ENCODE results near the gene MRPS10. TPM values are rescaled to one million over a fixed set of nuclear protein-coding genes. Genes with fewer than 3 reads are reported as not detected.

MRPS10 gene
- total and polyA plus RNA-seq, 10 of the 15 experiments (the other 5 are each of a cell fraction or from before 2014, with no cell fraction given), result 28.5 to 83.3 (median 52.8) TPM

DNA sequence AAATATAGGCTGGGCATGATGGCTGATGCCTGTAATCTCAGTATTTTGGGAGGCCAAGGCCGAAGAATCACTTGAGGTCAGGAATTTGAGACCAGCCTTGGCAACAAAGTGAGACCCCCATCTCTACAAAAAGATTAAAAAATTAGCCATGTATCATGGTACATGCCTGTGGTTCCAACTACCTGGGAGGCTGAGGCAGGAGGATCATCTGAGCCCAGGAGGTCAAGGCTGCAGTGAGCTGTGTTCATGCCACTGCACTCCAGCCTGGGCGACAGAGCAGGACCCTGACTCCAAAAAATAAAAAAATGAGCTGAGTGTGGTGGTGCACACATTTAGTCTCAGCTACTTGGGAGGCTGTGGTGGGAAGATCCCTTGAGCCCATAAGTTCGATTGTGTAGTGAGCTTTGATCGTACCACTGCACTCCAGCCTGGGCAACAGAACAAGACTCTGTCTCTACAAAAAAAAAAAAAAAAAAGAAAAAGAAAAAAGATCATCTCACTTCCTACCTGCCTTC, 12.8 kb downstream of the MRPS10 start:
- in situ Hi-C loops (cut with MboI), result no loop called here
- H3K36me3 ChIP-seq (ENCODE audit: control insufficient read depth in 2 of 2, insufficient read depth in 2 of 2, low read length in 1 of 2), result peaks cover 3 to 26% of the 10 kb centered on the region in 2 experiments
- POLR2A ChIA-PET, result interaction anchor here (0.7 kb wide), 2 partner anchors 295 to 433 kb away, joined by 6 read pairs; no protein-coding TSS in a partner anchor

More for the DNA sequence above, 12.8 kb downstream of the MRPS10 start:
- H3K79me2 ChIP-seq (ENCODE audit: control insufficient read depth, insufficient read depth, low read length), result no peaks in the 10 kb centered on the region
- SMC1A ChIA-PET (ENCODE audit: uncharacterized antibody, unreplicated experiment), result interaction anchor here (0.6 to 1.9 kb wide), 3 partner anchors 10 to 23 kb away, joined by 3 to 6 read pairs (median 5); no protein-coding TSS in a partner anchor
- WGBS (ENCODE audit: insufficient coverage, insufficient replicate concordance, low lambda C conversion rate, missing lambda C conversion rate), result 95% methylated on average over 3 of the region's 4 CpGs
- DNase-seq (ENCODE audit: low read depth, low spot score) (no peak), FAIRE-seq (no peak), ATAC-seq (no peak)
- no peak overlapping the region for H3K9ac ChIP-seq (ENCODE audit: control insufficient read depth, insufficient read depth, low read length)
- H3K4me2 ChIP-seq (ENCODE audit: control insufficient read depth, insufficient read depth), result no peak overlapping the region
- TF ChIP-seq BHLHE40 (IDR thresholded peaks at IDR 0.05; ENCODE audit: borderline replicate concordance in 1 of 2, low read depth in 2 of 2, low read length in 1 of 2) (no peak), ETV6 (conservative IDR thresholded peaks at IDR 0.05 in 1 of 2, IDR thresholded peaks at IDR 0.05 in 1 of 2; ENCODE audit: borderline replicate concordance in 1 of 2, low read depth in 1 of 2) (no peak), ZBTB4 (CRISPR knock-in tag; IDR thresholded peaks at IDR 0.05) (no peak)
- CTCF ChIA-PET, result interaction anchor here (0.6 to 1.6 kb wide), 3 partner anchors 10 to 343 kb away, joined by 3 to 7 read pairs (median 4); no protein-coding TSS in a partner anchor
- no peak overlapping the region for H3K4me3 ChIP-seq
- H2AFZ ChIP-seq (ENCODE audit: control insufficient read depth, low read depth, low read length), result no peak overlapping the region
- RAD21 ChIA-PET (ENCODE audit: unreplicated experiment), result no interaction called here
- intact Hi-C loops (cut with micrococcal nuclease; ENCODE audit: unreplicated experiment), result no loop called here
- no peaks in the 10 kb centered on the region; the same call in 1 of the 2 replicates for H3K4me1 ChIP-seq (ENCODE audit: control insufficient read depth, insufficient read depth, low read length)
- no peaks in the 10 kb centered on the region for H4K20me1 ChIP-seq (ENCODE audit: control insufficient read depth, insufficient read depth)
- no peaks in the 10 kb centered on the region; the same call in 2 of the 3 replicates for H3K9me3 ChIP-seq (replicated peaks; ENCODE audit: control insufficient read depth, insufficient read depth, low read length)
- H3K27me3 ChIP-seq (replicated peaks in 1 of 2; ENCODE audit: control insufficient read depth in 2 of 2, insufficient read depth in 2 of 2, low read length in 1 of 2), result no peaks in the 10 kb centered on the region
- BruUV-seq (replicated peaks), result no TSS peak
- no peak overlapping the region for H3K27ac ChIP-seq (ENCODE audit: control insufficient read depth, insufficient read depth)

Measured in GM12878 (cell line).